Skeletal muscle satellite cell (primary cell): Measurements from ENCODE around the gene NAV3.
"Not testable (repeated sequence)": the region's sequence is repeated elsewhere in the genome, so short reads cannot be mapped to it uniquely, and the experiment has no call there.

Experiments
- H3K27me3 ChIP-seq: 2 replicates; pipeline ENCODE4 v1.7.0; 2013; ENCODE audit warnings: low read length; ENCODE audit not compliant: control insufficient read depth, insufficient read depth
- H3K36me3 ChIP-seq: 2 replicates; pipeline ENCODE4 v1.7.0; 2013; ENCODE audit warnings: mild to moderate bottlenecking, control low read depth, low read length; ENCODE audit not compliant: insufficient read depth
- H3K4me1 ChIP-seq: 2 replicates; pipeline ENCODE4 v1.7.0; 2013; ENCODE audit warnings: low read length; ENCODE audit not compliant: control insufficient read depth, insufficient read depth
- H3K4me2 ChIP-seq: 2 replicates; pipeline ENCODE4 v1.7.0; 2013; ENCODE audit warnings: mild to moderate bottlenecking, low read length
- H3K4me3 ChIP-seq: 2 replicates; pipeline ENCODE4 v1.7.0; 2013; ENCODE audit warnings: low read length
- H3K9ac ChIP-seq: 2 replicates; pipeline ENCODE4 v1.7.0; 2013; ENCODE audit warnings: mild to moderate bottlenecking, low read depth, low read length, moderate library complexity
- H3K9me3 ChIP-seq: replicated peaks from 2 replicates; pipeline ENCODE4 v1.7.0; 2013; ENCODE audit warnings: mild to moderate bottlenecking, control low read depth, low read length

Gene NAV3

DNA sequence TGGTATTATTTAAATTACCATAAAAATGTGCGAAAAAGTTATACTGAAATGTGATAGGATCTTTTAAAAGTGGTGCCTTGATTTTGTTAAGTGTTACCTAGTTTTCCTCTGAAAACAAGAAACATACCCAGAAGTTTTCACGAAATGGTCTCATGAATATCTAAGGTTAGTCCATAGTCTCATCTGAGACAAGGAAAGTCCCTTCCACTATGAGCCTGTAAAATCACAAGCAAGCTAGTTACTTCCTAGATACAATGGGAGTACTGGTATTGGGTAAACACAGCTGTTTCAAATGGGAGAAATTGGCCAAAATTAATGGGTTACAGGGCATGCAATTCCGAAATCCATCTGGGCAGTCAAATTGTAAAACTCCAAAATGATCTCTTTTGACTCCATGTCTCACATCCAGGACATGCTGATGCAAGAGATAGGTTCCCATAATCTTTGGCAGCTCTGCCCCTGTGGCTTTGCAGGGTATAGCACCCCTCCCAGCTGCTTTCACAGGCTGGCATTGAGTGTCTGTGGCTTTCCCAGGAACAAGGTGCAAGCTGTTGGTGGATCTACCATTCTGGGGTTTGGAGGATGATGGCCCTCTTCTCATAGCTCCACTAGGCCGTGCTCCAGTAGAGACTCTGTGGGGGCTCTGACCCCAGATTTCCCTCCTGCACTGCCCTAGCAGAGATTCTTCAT is 271.4 kb downstream of the NAV3 start:
- Histone ChIP-seq H3K9me3 (no peaks in the 10 kb centered on the region), H3K27me3 (no peaks in the 10 kb centered on the region), H3K4me1 (peaks cover 4% of the 10 kb centered on the region), H3K4me2 (no peak overlapping the region), H3K4me3 (no peak overlapping the region), H3K9ac (no peak overlapping the region), H3K36me3 (peaks cover 7% of the 10 kb centered on the region)

DNA sequence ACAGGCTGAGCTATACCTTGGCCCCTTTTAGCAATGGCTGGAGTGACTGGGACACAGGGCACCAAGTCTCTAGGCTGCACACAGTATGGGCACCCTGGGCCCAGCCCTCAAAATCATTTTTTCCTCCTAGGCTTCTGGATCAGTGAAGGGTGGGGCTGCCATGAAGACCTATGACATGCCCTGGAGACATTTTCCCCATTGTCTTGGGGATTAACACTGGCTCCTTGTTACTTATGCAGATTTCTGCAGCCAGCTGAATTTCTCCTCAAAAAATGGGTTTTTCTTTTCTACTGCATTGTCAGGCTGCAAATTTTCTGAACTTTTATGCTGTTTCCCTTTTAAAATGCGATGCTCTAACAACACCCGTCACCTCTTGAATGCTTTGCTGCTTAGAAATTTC is 272.1 kb downstream of the NAV3 start:
- H3K9ac ChIP-seq, H3K4me2 ChIP-seq, H3K9me3 ChIP-seq, H3K27me3 ChIP-seq, H3K4me1 ChIP-seq, H3K4me3 ChIP-seq: not testable (repeated sequence)
- H3K36me3 ChIP-seq = peaks cover 14% of the 10 kb centered on the region

DNA sequence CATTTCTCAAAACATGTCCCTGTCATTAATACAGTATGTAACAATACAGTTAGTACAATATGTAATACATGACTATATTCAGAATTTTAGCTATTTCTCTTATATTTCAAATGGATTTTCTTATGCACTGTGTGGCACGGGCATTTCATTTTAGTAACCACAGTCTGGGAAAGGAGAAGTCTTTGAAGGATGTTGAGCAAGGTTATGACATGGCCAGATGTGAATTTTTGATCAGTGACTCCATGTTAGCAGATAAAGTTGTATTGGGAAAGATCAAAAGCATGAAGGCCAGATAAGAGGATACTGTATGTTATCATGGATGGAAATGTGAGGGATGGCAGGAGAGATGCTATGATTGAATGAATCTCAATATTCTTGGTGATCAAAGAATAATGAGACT is 285.2 kb downstream of the NAV3 start:
- Histone ChIP-seq H3K9ac (no peak overlapping the region), H3K9me3 (no peaks in the 10 kb centered on the region)

DNA sequence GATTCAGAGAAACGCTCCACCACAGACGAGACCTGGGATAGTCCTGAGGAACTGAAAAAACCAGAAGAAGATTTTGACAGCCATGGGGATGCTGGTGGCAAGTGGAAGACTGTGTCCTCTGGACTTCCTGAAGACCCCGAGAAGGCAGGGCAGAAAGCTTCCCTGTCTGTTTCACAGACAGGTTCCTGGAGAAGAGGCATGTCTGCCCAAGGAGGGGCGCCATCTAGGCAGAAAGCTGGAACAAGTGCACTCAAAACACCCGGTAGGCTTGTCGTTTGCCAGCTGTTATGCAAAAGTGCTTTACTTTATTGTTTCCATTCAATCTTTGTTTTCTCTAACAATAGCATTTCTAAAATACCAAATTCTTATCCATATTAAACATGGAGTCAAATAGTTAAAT is 287.3 kb downstream of the NAV3 start:
- no peak overlapping the region for H3K9ac ChIP-seq
- no peak overlapping the region for H3K4me2 ChIP-seq
- no peak overlapping the region for H3K4me3 ChIP-seq
- H3K36me3 ChIP-seq = peaks cover 35% of the 10 kb centered on the region
- no peaks in the 10 kb centered on the region for H3K9me3 ChIP-seq
- H3K4me1 ChIP-seq = no peaks in the 10 kb centered on the region
- no peaks in the 10 kb centered on the region for H3K27me3 ChIP-seq

More for the DNA sequence above, 285.2 kb downstream of the NAV3 start:
- H3K36me3 ChIP-seq = peaks cover 26% of the 10 kb centered on the region
- H3K4me1 ChIP-seq = no peaks in the 10 kb centered on the region
- no peak overlapping the region for H3K4me2 ChIP-seq
- H3K4me3 ChIP-seq = no peak overlapping the region
- H3K27me3 ChIP-seq = no peaks in the 10 kb centered on the region

DNA sequence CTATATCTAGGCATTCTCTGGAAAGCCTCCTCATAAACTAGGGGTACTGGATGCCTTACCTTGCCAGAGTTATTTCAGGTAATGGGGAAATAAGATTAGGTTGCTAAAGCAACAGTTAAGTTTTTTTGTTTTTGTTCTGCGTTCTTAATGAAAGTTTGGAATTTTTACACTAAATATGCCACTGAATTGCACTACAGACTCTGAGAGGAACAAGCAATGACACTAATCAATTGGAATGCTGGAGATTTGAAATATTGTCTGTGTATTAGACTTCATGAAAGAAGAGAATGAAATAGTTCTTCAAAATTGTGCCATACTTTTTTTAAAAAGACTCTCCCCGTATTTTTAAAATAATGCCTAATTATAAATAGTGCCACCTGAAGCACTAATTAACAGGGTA is 287.8 kb downstream of the NAV3 start:
- H3K4me2 ChIP-seq = no peak overlapping the region
- H3K36me3 ChIP-seq = peaks cover 35% of the 10 kb centered on the region
- no peaks in the 10 kb centered on the region for H3K27me3 ChIP-seq
- no peaks in the 10 kb centered on the region for H3K4me1 ChIP-seq
- no peak overlapping the region for H3K4me3 ChIP-seq
- no peak overlapping the region for H3K9ac ChIP-seq
- no peaks in the 10 kb centered on the region for H3K9me3 ChIP-seq

DNA sequence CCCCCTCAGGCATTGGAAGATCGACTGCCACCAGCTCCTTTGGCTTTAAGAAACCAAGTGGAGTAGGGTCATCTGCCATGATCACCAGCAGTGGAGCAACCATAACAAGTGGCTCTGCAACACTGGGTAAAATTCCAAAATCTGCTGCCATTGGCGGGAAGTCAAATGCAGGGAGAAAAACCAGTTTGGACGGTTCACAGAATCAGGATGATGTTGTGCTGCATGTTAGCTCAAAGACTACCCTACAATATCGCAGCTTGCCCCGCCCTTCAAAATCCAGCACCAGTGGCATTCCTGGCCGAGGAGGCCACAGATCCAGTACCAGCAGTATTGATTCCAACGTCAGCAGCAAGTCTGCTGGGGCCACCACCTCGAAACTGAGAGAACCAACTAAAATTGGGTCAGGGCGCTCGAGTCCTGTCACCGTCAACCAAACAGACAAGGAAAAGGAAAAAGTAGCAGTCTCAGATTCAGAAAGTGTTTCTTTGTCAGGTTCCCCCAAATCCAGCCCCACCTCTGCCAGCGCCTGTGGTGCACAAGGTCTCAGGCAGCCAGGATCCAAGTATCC is 288.7 kb downstream of the NAV3 start:
- no peaks in the 10 kb centered on the region for H3K4me1 ChIP-seq
- no peaks in the 10 kb centered on the region for H3K27me3 ChIP-seq
- no peak overlapping the region for H3K9ac ChIP-seq
- no peak overlapping the region for H3K4me3 ChIP-seq
- no peak overlapping the region for H3K4me2 ChIP-seq
- H3K9me3 ChIP-seq = no peaks in the 10 kb centered on the region
- H3K36me3 ChIP-seq = peaks cover 35% of the 10 kb centered on the region

DNA sequence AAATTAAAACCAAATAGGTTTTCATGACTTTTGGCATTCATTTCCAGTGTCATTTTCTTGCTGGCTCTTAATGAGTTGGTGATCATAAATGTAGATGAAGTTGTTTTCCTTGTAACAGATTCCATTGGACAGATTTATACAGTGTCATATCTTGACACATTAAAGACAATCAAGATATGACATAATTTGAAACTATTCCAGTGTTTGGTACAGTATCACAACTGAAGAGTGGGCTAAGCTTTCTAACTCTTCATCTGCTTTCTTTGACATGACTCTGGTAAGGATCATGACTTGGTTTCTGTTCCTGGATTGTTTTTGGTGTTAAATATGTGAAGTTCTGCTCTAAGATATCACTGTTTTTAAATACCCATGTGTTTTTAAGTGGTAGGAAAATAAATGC is 289.6 kb downstream of the NAV3 start:
- H3K9me3 ChIP-seq = no peaks in the 10 kb centered on the region
- H3K4me3 ChIP-seq = no peak overlapping the region
- no peaks in the 10 kb centered on the region for H3K27me3 ChIP-seq
- H3K4me2 ChIP-seq = no peak overlapping the region
- no peak overlapping the region for H3K9ac ChIP-seq
- H3K4me1 ChIP-seq = no peaks in the 10 kb centered on the region
- peaks cover 37% of the 10 kb centered on the region for H3K36me3 ChIP-seq

DNA sequence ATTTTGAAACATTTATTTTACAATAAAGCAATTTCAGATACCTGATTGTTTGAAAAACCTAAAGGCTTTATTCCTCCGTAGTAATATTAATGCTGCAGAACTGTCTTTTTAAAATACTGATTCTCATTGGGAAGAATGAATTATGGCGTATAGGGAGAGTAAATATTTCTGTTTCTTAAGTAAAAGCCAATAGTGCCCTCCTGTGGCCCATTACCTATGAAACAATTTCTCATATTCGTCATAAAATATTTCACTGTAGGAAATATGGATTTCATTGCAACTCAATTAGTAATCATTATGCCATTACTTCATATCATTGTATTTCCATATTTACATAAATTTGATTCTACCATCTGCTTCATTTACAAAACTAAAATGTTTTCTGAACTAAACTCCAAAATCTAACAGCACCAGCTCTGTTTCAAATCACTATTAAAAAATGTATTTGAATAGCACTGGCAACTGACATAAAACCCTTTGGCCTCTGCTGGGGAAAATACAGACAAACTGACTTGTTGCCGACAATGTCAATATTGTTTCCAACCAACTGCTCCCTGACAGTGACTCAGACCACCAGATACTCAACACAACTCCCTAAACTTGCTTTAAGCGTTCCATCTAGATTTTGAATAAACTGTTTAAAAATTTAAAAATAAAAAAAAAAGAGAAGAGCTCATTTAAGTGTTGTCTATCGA is 290.3 kb downstream of the NAV3 start:
- Histone ChIP-seq H3K27me3 (no peaks in the 10 kb centered on the region), H3K4me2 (no peak overlapping the region), H3K4me1 (no peaks in the 10 kb centered on the region), H3K4me3 (no peak overlapping the region), H3K9ac (no peak overlapping the region), H3K36me3 (peaks cover 38% of the 10 kb centered on the region), H3K9me3 (no peaks in the 10 kb centered on the region)

DNA sequence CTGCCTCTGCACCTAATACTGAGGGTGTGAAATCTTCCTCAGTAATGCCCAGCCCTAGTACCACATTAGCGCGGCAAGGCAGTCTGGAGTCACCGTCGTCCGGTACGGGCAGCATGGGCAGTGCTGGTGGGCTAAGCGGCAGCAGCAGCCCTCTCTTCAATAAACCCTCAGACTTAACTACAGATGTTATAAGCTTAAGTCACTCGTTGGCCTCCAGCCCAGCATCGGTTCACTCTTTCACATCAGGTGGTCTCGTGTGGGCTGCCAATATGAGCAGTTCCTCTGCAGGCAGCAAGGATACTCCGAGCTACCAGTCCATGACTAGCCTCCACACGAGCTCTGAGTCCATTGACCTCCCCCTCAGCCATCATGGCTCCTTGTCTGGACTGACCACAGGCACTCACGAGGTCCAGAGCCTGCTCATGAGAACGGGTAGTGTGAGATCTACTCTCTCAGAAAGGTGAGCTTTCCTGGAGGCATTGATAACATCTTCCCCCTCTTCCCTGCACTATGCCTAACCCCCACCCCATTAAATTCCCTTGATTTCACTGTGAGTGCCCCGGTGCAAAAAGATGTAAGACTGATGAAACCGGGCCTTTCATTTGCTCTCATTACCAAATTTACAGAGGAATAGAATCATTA is 291.4 kb downstream of the NAV3 start:
- no peaks in the 10 kb centered on the region for H3K9me3 ChIP-seq
- no peak overlapping the region for H3K4me2 ChIP-seq
- peaks cover 42% of the 10 kb centered on the region for H3K36me3 ChIP-seq
- no peaks in the 10 kb centered on the region for H3K4me1 ChIP-seq
- H3K9ac ChIP-seq = no peak overlapping the region
- H3K4me3 ChIP-seq = no peak overlapping the region
- no peaks in the 10 kb centered on the region for H3K27me3 ChIP-seq

DNA sequence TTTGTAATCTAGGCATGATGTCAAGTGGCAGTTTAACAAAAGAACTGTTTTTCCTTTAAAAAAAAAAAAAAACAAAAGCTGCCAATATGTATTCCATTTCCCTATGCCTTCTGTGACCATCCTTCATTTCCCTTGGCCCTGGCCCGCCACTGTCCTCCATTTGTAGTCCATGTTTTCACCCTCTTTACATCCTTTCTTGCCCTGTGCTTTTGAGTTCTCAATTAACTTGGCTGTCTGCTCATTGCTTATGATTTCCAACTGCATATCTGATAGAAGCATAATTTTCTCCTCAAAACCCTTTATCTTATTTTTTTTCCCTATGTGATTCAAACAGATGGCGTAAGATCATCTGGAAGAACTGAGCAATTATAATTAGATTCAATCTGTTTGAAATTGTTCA is 297.5 kb downstream of the NAV3 start:
- no peak overlapping the region for H3K4me3 ChIP-seq

DNA sequence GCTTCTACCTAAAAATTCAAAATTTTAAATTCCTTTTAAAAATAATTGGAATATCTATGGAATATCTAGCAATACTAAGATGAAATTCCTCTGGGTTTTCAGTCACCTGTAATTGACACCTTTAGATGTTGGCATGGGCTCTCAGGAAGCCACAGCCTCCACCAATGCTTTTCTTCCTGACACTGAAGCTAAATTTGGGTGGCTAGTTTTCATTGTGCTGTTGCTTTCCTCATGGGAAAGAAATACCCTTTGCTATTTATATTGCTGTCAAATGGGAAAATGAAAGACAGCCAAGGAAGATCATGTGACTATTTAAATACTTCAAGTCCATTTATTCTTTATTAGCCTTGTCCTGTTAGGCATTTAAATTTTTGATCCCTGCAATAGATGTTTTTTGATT is 313.0 kb downstream of the NAV3 start:
- peaks cover 40% of the 10 kb centered on the region for H3K36me3 ChIP-seq
- no peaks in the 10 kb centered on the region for H3K27me3 ChIP-seq
- H3K9ac ChIP-seq = no peak overlapping the region
- H3K4me2 ChIP-seq = no peak overlapping the region
- no peaks in the 10 kb centered on the region for H3K9me3 ChIP-seq
- H3K4me1 ChIP-seq = no peaks in the 10 kb centered on the region
- H3K4me3 ChIP-seq = no peak overlapping the region

More for the DNA sequence above, 297.5 kb downstream of the NAV3 start:
- H3K4me1 ChIP-seq = no peaks in the 10 kb centered on the region
- H3K27me3 ChIP-seq = no peaks in the 10 kb centered on the region
- H3K9me3 ChIP-seq = no peaks in the 10 kb centered on the region
- H3K9ac ChIP-seq = no peak overlapping the region
- H3K36me3 ChIP-seq = peaks cover 43% of the 10 kb centered on the region
- H3K4me2 ChIP-seq = no peak overlapping the region
